Measurements from ENCODE around the gene SAMD9.

GRCh38 chr7:93115796-93116195, 2.0 kb downstream of the SAMD9 start:
- TF ChIP-seq, protein P1, sequence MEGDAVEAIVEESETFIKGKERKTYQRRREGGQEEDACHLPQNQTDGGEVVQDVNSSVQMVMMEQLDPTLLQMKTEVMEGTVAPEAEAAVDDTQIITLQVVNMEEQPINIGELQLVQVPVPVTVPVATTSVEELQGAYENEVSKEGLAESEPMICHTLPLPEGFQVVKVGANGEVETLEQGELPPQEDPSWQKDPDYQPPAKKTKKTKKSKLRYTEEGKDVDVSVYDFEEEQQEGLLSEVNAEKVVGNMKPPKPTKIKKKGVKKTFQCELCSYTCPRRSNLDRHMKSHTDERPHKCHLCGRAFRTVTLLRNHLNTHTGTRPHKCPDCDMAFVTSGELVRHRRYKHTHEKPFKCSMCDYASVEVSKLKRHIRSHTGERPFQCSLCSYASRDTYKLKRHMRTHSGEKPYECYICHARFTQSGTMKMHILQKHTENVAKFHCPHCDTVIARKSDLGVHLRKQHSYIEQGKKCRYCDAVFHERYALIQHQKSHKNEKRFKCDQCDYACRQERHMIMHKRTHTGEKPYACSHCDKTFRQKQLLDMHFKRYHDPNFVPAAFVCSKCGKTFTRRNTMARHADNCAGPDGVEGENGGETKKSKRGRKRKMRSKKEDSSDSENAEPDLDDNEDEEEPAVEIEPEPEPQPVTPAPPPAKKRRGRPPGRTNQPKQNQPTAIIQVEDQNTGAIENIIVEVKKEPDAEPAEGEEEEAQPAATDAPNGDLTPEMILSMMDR (IDR thresholded peaks at IDR 0.05): no peak
- TF ChIP-seq EZH2 (IDR thresholded peaks at IDR 0.05) (no peak), EZH2phosphoT487 (IDR thresholded peaks at IDR 0.05) (no peak)
